Purkinje cell (primary cell): Measurements from ENCODE around the gene GREM2. TPM values are rescaled to one million over a fixed set of nuclear protein-coding genes. Genes with fewer than 3 reads are reported as not detected.

Source experiments
- polyA plus RNA-seq: library from polyadenylated mRNA; unstranded; fragments of >200 nt; fragmentation: Nextera tagmentation; gene quantifications from 2 replicates; pipeline ENCODE4 v1.2.1, GENCODE V29; 2014

GREM2 gene
- polyA plus RNA-seq = 9.4 and 11.0 TPM in 2 replicates

GRCh38 chr1:240611619-240612480 is at the start of gene GREM2:
TSS of gene GREM2 (minus strand) at chr1:240612155. CDS start at chr1:240493475, 118,680 bp downstream.

